GM12892 (cell line): ENCODE measurements around the gene BRSK1.

Source experiments
- POLR2A ChIP-seq: IDR thresholded peaks from 2 replicates; pipeline ENCODE4 v1.6.1; 2011; ENCODE audit warnings: low read depth, low read length, control low read depth
- POLR2AphosphoS5 ChIP-seq: IDR thresholded peaks from 2 replicates; pipeline ENCODE4 v1.6.1; 2011; ENCODE audit warnings: low read depth, low read length, control low read depth
- TAF1 ChIP-seq: IDR thresholded peaks from 2 replicates; pipeline ENCODE4 v1.6.1; 2011; ENCODE audit warnings: low read depth, mild to moderate bottlenecking, control low read depth, low read length, borderline replicate concordance

DNA sequence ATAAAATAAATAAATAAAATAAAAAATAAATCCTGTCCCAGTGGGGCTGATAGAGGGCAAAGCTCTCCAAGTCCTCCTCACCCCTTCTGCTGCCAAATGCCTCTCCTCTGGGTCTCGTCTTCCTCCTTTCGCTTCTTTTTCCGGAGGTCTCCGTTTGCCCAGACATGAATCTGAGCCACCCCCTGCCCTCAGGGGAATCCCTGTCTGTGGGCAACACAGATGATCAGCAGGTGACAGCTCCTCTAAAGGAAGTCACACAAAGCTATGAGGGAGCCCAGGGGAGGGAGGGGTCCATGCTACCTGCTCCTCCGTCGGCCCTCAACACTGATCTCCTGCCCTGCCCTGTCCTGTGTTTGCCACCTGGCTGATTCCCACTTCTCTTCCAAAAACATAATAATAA lies 40.9 kb downstream of the BRSK1 start:
- TF ChIP-seq POLR2A (no peak), TAF1 (no peak), POLR2AphosphoS5 (no peak)
